Stimulated activated CD4-positive, alpha-beta T cell treated with anti-CD3 and anti-CD28 coated beads, Interleukin-1b, Interleukin-23, amount 100 ng/mL, for 1 hour (primary cell): Measurements from ENCODE around the gene HNRNPA2B1.
A peak's percentile ranks its signal among the peaks of the same experiment; 100 is the strongest.
"Not testable (repeated sequence)": the region's sequence is repeated elsewhere in the genome, so short reads cannot be mapped to it uniquely, and the experiment has no call there.

Experiments used
- DNase-seq, 2 donors: peaks; one replicate each; pipeline ENCODE4 v3.0.0-alpha.2; 2020; ENCODE audit warnings: low read depth in 2 of 2

Gene HNRNPA2B1

GRCh38 chr7:26166684-26167266 lies 33.8 kb downstream of the HNRNPA2B1 start:
- DNase-seq = no peak

- DNase-seq = no peak
These were observed 34.4 kb downstream of the HNRNPA2B1 start for GRCh38 chr7:26165950-26166683.

- not testable (repeated sequence) for DNase-seq
These were observed 36.7 kb downstream of the HNRNPA2B1 start for GRCh38 chr7:26163804-26164203.

GRCh38 chr7:26162431-26162830 lies 38.1 kb downstream of the HNRNPA2B1 start:
- no peak for DNase-seq

GRCh38 chr7:26160896-26161295 lies 39.6 kb downstream of the HNRNPA2B1 start:
- no peak for DNase-seq

GRCh38 chr7:26159243-26159642 lies 41.3 kb downstream of the HNRNPA2B1 start:
- no peak for DNase-seq

GRCh38 chr7:26157520-26158105 lies 42.9 kb downstream of the HNRNPA2B1 start:
- no peak for DNase-seq

GRCh38 chr7:26156451-26157420 lies 43.8 kb downstream of the HNRNPA2B1 start:
- no peak for DNase-seq

GRCh38 chr7:26155531-26156375 lies 44.8 kb downstream of the HNRNPA2B1 start:
- DNase-seq = no peak

- DNase-seq = no peak
These were observed 46.4 kb downstream of the HNRNPA2B1 start for GRCh38 chr7:26153823-26154783.

- DNase-seq = no peak
These were observed 47.2 kb downstream of the HNRNPA2B1 start for GRCh38 chr7:26153241-26153822.

GRCh38 chr7:26152782-26153240 lies 47.7 kb downstream of the HNRNPA2B1 start:
- DNase-seq = not testable (repeated sequence)

- peak; percentile 55 to 74 for DNase-seq
These were observed 48.4 kb downstream of the HNRNPA2B1 start, which contains the start of gene NFE2L3 for GRCh38 chr7:26151953-26152781. Gene NFE2L3 (plus strand): TSS chr7:26152198. CDS start chr7:26152499, 301 bp downstream.

GRCh38 chr7:26151650-26151952 lies 48.9 kb downstream of the HNRNPA2B1 start:
- DNase-seq = no peak

GRCh38 chr7:26151096-26151495 lies 49.5 kb downstream of the HNRNPA2B1 start:
- no peak for DNase-seq

- DNase-seq = no peak
These were observed 51.1 kb downstream of the HNRNPA2B1 start for GRCh38 chr7:26149391-26149977.

- not testable (repeated sequence) for DNase-seq
These were observed 52.2 kb downstream of the HNRNPA2B1 start for GRCh38 chr7:26148307-26148700.
